DND-41 (cell line): Measurements from ENCODE around the gene STK4.

Experiments used
- ATAC-seq: fragments of 200-7000 bp; cut with Tn5 transposase; 3 replicates; pipeline ENCODE4 v1.9.1; 2021; ENCODE audit warnings: low read depth; ENCODE audit not compliant: insufficient read depth
- DNase-seq: peaks from one replicate; pipeline ENCODE4 v3.0.0-alpha.2; 2020
- H2AFZ ChIP-seq: 2 replicates; pipeline ENCODE4 v1.6.0; 2012; ENCODE audit warnings: low read depth, low read length
- H3K27ac ChIP-seq: 2 replicates; pipeline ENCODE4 v1.5.1; 2012; ENCODE audit warnings: low read length, inconsistent platforms
- H3K27me3 ChIP-seq: fragments of 200-600 bp; sonication (generic); 2 replicates; pipeline ENCODE4 v1.6.0; 2012; ENCODE audit warnings: low read length, mild to moderate bottlenecking, inconsistent platforms; ENCODE audit not compliant: insufficient read depth, poor library complexity
- H3K36me3 ChIP-seq: 2 replicates; pipeline ENCODE4 v1.5.1; 2012; ENCODE audit warnings: low read length, inconsistent platforms; ENCODE audit not compliant: insufficient read depth
- H3K4me1 ChIP-seq: 2 replicates; pipeline ENCODE4 v1.5.1; 2012; ENCODE audit warnings: mild to moderate bottlenecking, low read length; ENCODE audit not compliant: insufficient read depth
- H3K4me2 ChIP-seq: 2 replicates; pipeline ENCODE4 v1.6.0; 2012; ENCODE audit warnings: mild to moderate bottlenecking, moderate library complexity, low read length, inconsistent platforms; ENCODE audit not compliant: insufficient read depth
- H3K4me3 ChIP-seq, 2 experiments: fragments of 200-600 bp in 1 of 2; shearing (Covaris generic) in 1 of 2; 2 replicates each; pipeline ENCODE4 v1.5.1; 2012 to 2016; ENCODE audit warnings: inconsistent platforms in 2 of 2, low read length in 2 of 2, mild to moderate bottlenecking in 2 of 2, low read depth in 1 of 2, moderate library complexity in 1 of 2
- H3K79me2 ChIP-seq: 2 replicates; pipeline ENCODE4 v1.6.0; 2012; ENCODE audit warnings: low read length, inconsistent platforms; ENCODE audit not compliant: insufficient read depth
- H3K9ac ChIP-seq: 2 replicates; pipeline ENCODE4 v1.6.0; 2012; ENCODE audit warnings: low read depth, mild to moderate bottlenecking, inconsistent platforms, low read length, moderate library complexity
- H3K9me3 ChIP-seq: 2 replicates; pipeline ENCODE4 v1.5.1; 2012; ENCODE audit warnings: low read length, moderate library complexity, mild to moderate bottlenecking, inconsistent platforms; ENCODE audit not compliant: insufficient read depth, severe bottlenecking
- H4K20me1 ChIP-seq: 2 replicates; pipeline ENCODE4 v1.6.0; 2012; ENCODE audit warnings: low read length; ENCODE audit not compliant: insufficient read depth
- EZH2 ChIP-seq: IDR thresholded peaks from 3 replicates; pipeline ENCODE4 v1.6.1; 2012; ENCODE audit warnings: borderline replicate concordance, low read depth, mild to moderate bottlenecking, moderate library complexity, low read length, inconsistent platforms; ENCODE audit not compliant: severe bottlenecking
- TF ChIP-seq, protein P1 (sequence below): IDR thresholded peaks from 2 replicates; pipeline ENCODE4 v1.5.1; 2012; ENCODE audit warnings: borderline replicate concordance, low read length, moderate library complexity, mild to moderate bottlenecking; ENCODE audit not compliant: poor library complexity, severe bottlenecking; ENCODE audit errors: extremely low read depth

The STK4 gene

GRCh38 chr20:45008521-45009049, 42.3 kb downstream of the STK4 start:
- DNase-seq = no peak

DNA sequence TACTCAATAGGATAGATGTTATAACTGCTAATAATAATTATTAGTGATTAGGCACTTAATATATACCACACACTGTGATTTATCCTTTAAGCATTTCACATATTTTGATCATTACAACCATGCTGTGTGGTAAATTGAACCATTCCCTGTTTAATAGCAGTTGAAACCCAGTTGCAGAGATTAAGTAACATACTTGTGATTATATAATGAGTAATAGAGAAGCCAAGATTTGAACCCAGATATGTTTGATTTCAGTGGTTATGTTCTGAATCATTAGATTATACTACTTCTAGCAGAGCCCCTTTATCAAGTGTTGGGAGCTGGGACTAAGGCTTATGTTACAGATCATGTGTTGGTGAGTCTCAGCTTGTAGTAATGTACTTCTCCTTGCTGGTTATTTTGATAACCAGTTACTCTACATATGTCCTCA, 44.1 kb downstream of the STK4 start:
- Histone ChIP-seq H3K4me3 (no peak overlapping the region), H3K9me3 (no peaks in the 10 kb centered on the region), H3K79me2 (peaks cover 4% of the 10 kb centered on the region; the same call in 1 of the 2 replicates), H3K27me3 (no peaks in the 10 kb centered on the region), H3K36me3 (peaks cover 54% of the 10 kb centered on the region), H3K4me1 (no peaks in the 10 kb centered on the region), H3K9ac (no peak overlapping the region), H3K4me2 (no peak overlapping the region), H4K20me1 (no peaks in the 10 kb centered on the region; the same call in 1 of the 2 replicates), H3K27ac (no peak overlapping the region), H2AFZ (no peak overlapping the region)
- TF ChIP-seq, protein P1, sequence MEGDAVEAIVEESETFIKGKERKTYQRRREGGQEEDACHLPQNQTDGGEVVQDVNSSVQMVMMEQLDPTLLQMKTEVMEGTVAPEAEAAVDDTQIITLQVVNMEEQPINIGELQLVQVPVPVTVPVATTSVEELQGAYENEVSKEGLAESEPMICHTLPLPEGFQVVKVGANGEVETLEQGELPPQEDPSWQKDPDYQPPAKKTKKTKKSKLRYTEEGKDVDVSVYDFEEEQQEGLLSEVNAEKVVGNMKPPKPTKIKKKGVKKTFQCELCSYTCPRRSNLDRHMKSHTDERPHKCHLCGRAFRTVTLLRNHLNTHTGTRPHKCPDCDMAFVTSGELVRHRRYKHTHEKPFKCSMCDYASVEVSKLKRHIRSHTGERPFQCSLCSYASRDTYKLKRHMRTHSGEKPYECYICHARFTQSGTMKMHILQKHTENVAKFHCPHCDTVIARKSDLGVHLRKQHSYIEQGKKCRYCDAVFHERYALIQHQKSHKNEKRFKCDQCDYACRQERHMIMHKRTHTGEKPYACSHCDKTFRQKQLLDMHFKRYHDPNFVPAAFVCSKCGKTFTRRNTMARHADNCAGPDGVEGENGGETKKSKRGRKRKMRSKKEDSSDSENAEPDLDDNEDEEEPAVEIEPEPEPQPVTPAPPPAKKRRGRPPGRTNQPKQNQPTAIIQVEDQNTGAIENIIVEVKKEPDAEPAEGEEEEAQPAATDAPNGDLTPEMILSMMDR = no peak
- TF ChIP-seq EZH2 = no peak
- DNase-seq = no peak
- no peak for ATAC-seq

More at GRCh38 chr20:45008521-45009049, 42.3 kb downstream of the STK4 start:
- Histone ChIP-seq H3K4me2 (no peak overlapping the region), H3K4me3 (no peak overlapping the region), H3K36me3 (peaks cover 50% of the 10 kb centered on the region), H3K9ac (no peak overlapping the region), H2AFZ (no peak overlapping the region), H4K20me1 (no peaks in the 10 kb centered on the region; the same call in 1 of the 2 replicates), H3K9me3 (no peaks in the 10 kb centered on the region), H3K27ac (no peak overlapping the region), H3K27me3 (no peaks in the 10 kb centered on the region), H3K79me2 (peaks cover 4% of the 10 kb centered on the region; the same call in 1 of the 2 replicates), H3K4me1 (no peaks in the 10 kb centered on the region)
- no peak for ATAC-seq
- no peak for TF ChIP-seq EZH2
- TF ChIP-seq, protein P1 = no peak

DNA sequence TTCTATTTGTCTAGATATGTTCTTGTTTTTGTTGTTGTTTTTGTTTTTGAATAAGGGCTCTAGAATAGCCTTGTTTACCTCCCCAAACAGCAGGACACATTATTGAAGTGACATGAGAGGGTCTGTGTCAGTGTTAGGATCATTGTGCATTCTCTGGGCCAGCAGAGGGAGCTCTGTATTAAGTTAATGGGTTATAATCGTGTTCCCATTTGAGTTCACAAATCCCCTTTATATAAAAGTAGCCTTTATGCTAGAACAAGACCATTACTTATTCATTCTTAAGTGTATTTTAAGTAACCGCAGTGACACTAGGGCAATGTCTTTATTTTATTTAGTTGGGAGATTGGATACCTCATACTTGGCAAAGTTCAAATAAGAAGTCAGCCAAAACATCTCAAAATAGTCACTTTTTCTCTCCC, 44.8 kb downstream of the STK4 start:
- DNase-seq (peak; percentile 53), ATAC-seq (peak; percentile 82)
- Histone ChIP-seq H3K9me3 (no peaks in the 10 kb centered on the region), H3K36me3 (peaks cover 60% of the 10 kb centered on the region), H2AFZ (no peak overlapping the region), H3K27me3 (no peaks in the 10 kb centered on the region), H3K9ac (no peak overlapping the region), H3K4me3 (no peak overlapping the region), H3K4me2 (no peak overlapping the region), H4K20me1 (no peaks in the 10 kb centered on the region; the same call in 1 of the 2 replicates), H3K4me1 (no peaks in the 10 kb centered on the region), H3K79me2 (peaks cover 4% of the 10 kb centered on the region; the same call in 1 of the 2 replicates), H3K27ac (no peak overlapping the region)
- TF ChIP-seq, protein P1 = peak; percentile 86
- TF ChIP-seq EZH2 = no peak
